ENCODE data around the gene MDFIC. TPM values are rescaled to one million over a fixed set of nuclear protein-coding genes. Genes with fewer than 3 reads are reported as not detected.
A peak's percentile ranks its signal among the peaks of the same experiment; 100 is the strongest.

MDFIC gene
- polyA plus RNA-seq, 1 of the 3 experiments (the other 2 are of a cell fraction), result 2.8 TPM

- CTCF ChIA-PET, result interaction anchor here (1.0 kb wide), 1 partner anchor 13 kb away, joined by 3 read pairs; no protein-coding TSS in a partner anchor
- H3K36me3 ChIP-seq (replicated peaks in 1 of 2; ENCODE audit: control insufficient read depth in 1 of 2, insufficient read depth in 2 of 2, low read length in 1 of 2), result no peaks in the 10 kb centered on the region
- no peak for DNase-seq
Observed at GRCh38 chr7:115047958-115048720, 126.2 kb downstream of the MDFIC start.

DNA sequence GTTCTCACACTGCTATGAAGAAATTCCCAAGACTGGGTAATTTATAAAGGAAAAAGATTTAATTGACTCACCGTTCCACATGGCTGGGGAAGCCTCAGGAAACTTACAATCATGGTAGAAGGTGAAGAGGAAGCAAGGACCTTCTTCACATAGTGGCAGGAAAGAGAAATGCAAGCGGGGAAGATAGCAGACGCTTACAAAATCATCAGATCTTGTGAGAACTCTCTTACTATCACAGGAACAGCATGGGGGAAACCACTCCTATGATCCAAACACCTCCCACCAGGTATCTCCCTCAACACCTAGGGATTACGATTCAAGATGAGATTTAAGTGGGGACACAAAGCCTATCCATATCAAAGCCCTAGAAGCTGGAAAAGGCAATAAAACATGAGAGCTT lies 130.8 kb downstream of the MDFIC start:
- ChIA-PET POLR2A (no interaction called here), CTCF (no interaction called here)
- no peaks in the 10 kb centered on the region for H3K9me3 ChIP-seq
- no peaks in the 10 kb centered on the region for H3K4me1 ChIP-seq (ENCODE audit: control insufficient read depth in 1 of 2, insufficient read depth in 2 of 2, low read depth in 1 of 2, low read length in 1 of 2)
- no peaks in the 10 kb centered on the region for H3K36me3 ChIP-seq (replicated peaks in 1 of 2; ENCODE audit: control insufficient read depth in 1 of 2, insufficient read depth in 2 of 2, low read length in 1 of 2)
- no peaks in the 10 kb centered on the region for H4K20me1 ChIP-seq (ENCODE audit: insufficient read depth)
- no peaks in the 10 kb centered on the region for H3K27me3 ChIP-seq (ENCODE audit: insufficient read depth)
- no peak overlapping the region for H3K4me3 ChIP-seq (ENCODE audit: low read depth in 2 of 2, low read length in 1 of 2)
- TF ChIP-seq, protein P1, sequence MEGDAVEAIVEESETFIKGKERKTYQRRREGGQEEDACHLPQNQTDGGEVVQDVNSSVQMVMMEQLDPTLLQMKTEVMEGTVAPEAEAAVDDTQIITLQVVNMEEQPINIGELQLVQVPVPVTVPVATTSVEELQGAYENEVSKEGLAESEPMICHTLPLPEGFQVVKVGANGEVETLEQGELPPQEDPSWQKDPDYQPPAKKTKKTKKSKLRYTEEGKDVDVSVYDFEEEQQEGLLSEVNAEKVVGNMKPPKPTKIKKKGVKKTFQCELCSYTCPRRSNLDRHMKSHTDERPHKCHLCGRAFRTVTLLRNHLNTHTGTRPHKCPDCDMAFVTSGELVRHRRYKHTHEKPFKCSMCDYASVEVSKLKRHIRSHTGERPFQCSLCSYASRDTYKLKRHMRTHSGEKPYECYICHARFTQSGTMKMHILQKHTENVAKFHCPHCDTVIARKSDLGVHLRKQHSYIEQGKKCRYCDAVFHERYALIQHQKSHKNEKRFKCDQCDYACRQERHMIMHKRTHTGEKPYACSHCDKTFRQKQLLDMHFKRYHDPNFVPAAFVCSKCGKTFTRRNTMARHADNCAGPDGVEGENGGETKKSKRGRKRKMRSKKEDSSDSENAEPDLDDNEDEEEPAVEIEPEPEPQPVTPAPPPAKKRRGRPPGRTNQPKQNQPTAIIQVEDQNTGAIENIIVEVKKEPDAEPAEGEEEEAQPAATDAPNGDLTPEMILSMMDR (IDR thresholded peaks at IDR 0.05), result peak; percentile 18; the same call in 1 of the 2 replicates
- no peak for TF ChIP-seq CHD2 (IDR thresholded peaks at IDR 0.05; ENCODE audit: low read length, partially characterized antibody)
- TF ChIP-seq, protein P2, sequence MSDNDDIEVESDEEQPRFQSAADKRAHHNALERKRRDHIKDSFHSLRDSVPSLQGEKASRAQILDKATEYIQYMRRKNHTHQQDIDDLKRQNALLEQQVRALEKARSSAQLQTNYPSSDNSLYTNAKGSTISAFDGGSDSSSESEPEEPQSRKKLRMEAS (IDR thresholded peaks at IDR 0.05; ENCODE audit: low read depth), result no peak
- no peak overlapping the region for H3K9ac ChIP-seq
- peaks cover 4% of the 10 kb centered on the region; the same call in 1 of the 2 replicates for H3K9me2 ChIP-seq
- no peak overlapping the region for H3K27ac ChIP-seq (ENCODE audit: low read depth in 2 of 2, low read length in 1 of 2)
- no peak for DNase-seq
- H3K79me2 ChIP-seq (ENCODE audit: insufficient read depth), result no peaks in the 10 kb centered on the region
- no peak overlapping the region for H2AFZ ChIP-seq (ENCODE audit: low read depth)
- no peak overlapping the region for H3K4me2 ChIP-seq
- WGBS (ENCODE audit: low lambda C conversion rate), result 14% methylated on average over 4 of the region's 4 CpGs
- no peaks in the 10 kb centered on the region for H3F3A ChIP-seq (replicated peaks; ENCODE audit: insufficient read depth)

More at GRCh38 chr7:115047958-115048720, 126.2 kb downstream of the MDFIC start:
- H3K9ac ChIP-seq, result no peak overlapping the region
- H3K9me2 ChIP-seq, result peaks cover 7% of the 10 kb centered on the region; the same call in 1 of the 2 replicates
- H3F3A ChIP-seq (replicated peaks; ENCODE audit: insufficient read depth), result no peaks in the 10 kb centered on the region
- H4K20me1 ChIP-seq (ENCODE audit: insufficient read depth), result no peaks in the 10 kb centered on the region
- no peaks in the 10 kb centered on the region for H3K79me2 ChIP-seq (ENCODE audit: insufficient read depth)
- POLR2A ChIA-PET, result no interaction called here
- no peaks in the 10 kb centered on the region for H3K4me1 ChIP-seq (ENCODE audit: control insufficient read depth in 1 of 2, insufficient read depth in 2 of 2, low read depth in 1 of 2, low read length in 1 of 2)
- no peak overlapping the region for H2AFZ ChIP-seq (ENCODE audit: low read depth)
- H3K9me3 ChIP-seq, result no peaks in the 10 kb centered on the region
- H3K27me3 ChIP-seq (ENCODE audit: insufficient read depth), result peaks cover 5% of the 10 kb centered on the region; the same call in 1 of the 2 replicates
- H3K27ac ChIP-seq (ENCODE audit: low read depth in 2 of 2, low read length in 1 of 2), result no peak overlapping the region
- 4% methylated on average over 6 of the region's 6 CpGs for WGBS (ENCODE audit: low lambda C conversion rate)
- H3K4me2 ChIP-seq, result no peak overlapping the region
- H3K4me3 ChIP-seq (ENCODE audit: low read depth in 2 of 2, low read length in 1 of 2), result no peak overlapping the region
- TF ChIP-seq, protein P3, sequence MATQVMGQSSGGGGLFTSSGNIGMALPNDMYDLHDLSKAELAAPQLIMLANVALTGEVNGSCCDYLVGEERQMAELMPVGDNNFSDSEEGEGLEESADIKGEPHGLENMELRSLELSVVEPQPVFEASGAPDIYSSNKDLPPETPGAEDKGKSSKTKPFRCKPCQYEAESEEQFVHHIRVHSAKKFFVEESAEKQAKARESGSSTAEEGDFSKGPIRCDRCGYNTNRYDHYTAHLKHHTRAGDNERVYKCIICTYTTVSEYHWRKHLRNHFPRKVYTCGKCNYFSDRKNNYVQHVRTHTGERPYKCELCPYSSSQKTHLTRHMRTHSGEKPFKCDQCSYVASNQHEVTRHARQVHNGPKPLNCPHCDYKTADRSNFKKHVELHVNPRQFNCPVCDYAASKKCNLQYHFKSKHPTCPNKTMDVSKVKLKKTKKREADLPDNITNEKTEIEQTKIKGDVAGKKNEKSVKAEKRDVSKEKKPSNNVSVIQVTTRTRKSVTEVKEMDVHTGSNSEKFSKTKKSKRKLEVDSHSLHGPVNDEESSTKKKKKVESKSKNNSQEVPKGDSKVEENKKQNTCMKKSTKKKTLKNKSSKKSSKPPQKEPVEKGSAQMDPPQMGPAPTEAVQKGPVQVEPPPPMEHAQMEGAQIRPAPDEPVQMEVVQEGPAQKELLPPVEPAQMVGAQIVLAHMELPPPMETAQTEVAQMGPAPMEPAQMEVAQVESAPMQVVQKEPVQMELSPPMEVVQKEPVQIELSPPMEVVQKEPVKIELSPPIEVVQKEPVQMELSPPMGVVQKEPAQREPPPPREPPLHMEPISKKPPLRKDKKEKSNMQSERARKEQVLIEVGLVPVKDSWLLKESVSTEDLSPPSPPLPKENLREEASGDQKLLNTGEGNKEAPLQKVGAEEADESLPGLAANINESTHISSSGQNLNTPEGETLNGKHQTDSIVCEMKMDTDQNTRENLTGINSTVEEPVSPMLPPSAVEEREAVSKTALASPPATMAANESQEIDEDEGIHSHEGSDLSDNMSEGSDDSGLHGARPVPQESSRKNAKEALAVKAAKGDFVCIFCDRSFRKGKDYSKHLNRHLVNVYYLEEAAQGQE (IDR thresholded peaks at IDR 0.05; ENCODE audit: low read depth, low read length), result no peak
